Activated T-cell treated with anti-CD3 and anti-CD28 coated beads, Interleukin-2, amount 50 U/mL, for 4 hours (primary cell): ENCODE data around the gene KIF5C. TPM values are rescaled to one million over a fixed set of nuclear protein-coding genes. Genes with fewer than 3 reads are reported as not detected.

Source experiments
- ATAC-seq, 2 donors: fragments of 200-7000 bp; cut with Tn5 transposase; one replicate each; pipeline ENCODE4 v1.10.0; 2021
- DNase-seq: peaks from one replicate; pipeline ENCODE4 v3.0.0-alpha.2; 2020
- H3K27me3 Mint-ChIP-seq: one replicate; pipeline ENCODE4 v1.8.0; 2021; ENCODE audit warnings: low read depth, mixed read lengths
- H3K36me3 Mint-ChIP-seq: one replicate; pipeline ENCODE4 v1.8.0; 2022; ENCODE audit warnings: mixed read lengths; ENCODE audit not compliant: insufficient read depth
- H3K4me1 Mint-ChIP-seq: one replicate; pipeline ENCODE4 v1.8.0; 2021; ENCODE audit warnings: low read depth, mixed read lengths
- H3K4me3 Mint-ChIP-seq: one replicate; pipeline ENCODE4 v1.8.0; 2021; ENCODE audit warnings: mild to moderate bottlenecking, moderate library complexity, mixed read lengths
- H3K9me3 Mint-ChIP-seq: one replicate; pipeline ENCODE4 v1.8.0; 2021; ENCODE audit warnings: mixed read lengths
- total RNA-seq, 3 donors: library from RNA; stranded (reverse); gene quantifications; one replicate each; pipeline ENCODE4 v1.2.1, GENCODE V29; 2021

Gene KIF5C
- total RNA-seq, 3 donors from 2014 or later, result 4.2 to 7.3 (median 5.5) TPM

DNA sequence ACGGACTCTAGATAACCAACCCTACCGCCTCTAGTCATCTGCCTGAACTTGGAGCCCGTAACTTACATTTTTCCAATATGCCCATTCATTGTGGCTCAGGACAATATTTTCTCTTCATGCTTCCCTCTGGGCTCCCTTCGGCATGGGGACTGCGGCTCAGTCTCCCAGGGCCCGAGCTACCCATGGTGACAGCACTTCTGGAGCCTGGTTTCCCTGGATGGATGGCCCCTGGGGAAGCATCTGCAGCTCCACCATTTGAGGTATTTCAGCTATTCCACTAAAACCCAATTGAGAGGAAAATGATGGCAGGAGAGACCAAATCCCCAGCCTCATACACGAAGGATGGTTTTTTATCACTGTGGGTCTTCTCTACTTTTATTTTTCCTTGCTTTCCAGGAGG is 74.3 kb downstream of the KIF5C start:
- Mint-ChIP-seq H3K4me3 (no peak overlapping the region), H3K4me1 (no peaks in the 10 kb centered on the region), H3K9me3 (no peaks in the 10 kb centered on the region), H3K27me3 (no peaks in the 10 kb centered on the region), H3K36me3 (peaks cover 14% of the 10 kb centered on the region)
- DNase-seq (no peak), ATAC-seq (no peak)

GRCh38 chr2:148952621-148953020 is 77.6 kb downstream of the KIF5C start:
- ATAC-seq (no peak), DNase-seq (no peak)
- Mint-ChIP-seq H3K36me3 (peaks cover 8% of the 10 kb centered on the region), H3K4me3 (no peak overlapping the region), H3K4me1 (peaks cover 2% of the 10 kb centered on the region), H3K27me3 (no peaks in the 10 kb centered on the region), H3K9me3 (no peaks in the 10 kb centered on the region)

GRCh38 chr2:148953426-148953825 is 78.4 kb downstream of the KIF5C start:
- H3K27me3 Mint-ChIP-seq, result no peaks in the 10 kb centered on the region
- H3K36me3 Mint-ChIP-seq, result peaks cover 8% of the 10 kb centered on the region
- no peaks in the 10 kb centered on the region for H3K9me3 Mint-ChIP-seq
- no peak overlapping the region for H3K4me3 Mint-ChIP-seq
- peaks cover 2% of the 10 kb centered on the region for H3K4me1 Mint-ChIP-seq
- ATAC-seq, result no peak
- DNase-seq, result no peak

DNA sequence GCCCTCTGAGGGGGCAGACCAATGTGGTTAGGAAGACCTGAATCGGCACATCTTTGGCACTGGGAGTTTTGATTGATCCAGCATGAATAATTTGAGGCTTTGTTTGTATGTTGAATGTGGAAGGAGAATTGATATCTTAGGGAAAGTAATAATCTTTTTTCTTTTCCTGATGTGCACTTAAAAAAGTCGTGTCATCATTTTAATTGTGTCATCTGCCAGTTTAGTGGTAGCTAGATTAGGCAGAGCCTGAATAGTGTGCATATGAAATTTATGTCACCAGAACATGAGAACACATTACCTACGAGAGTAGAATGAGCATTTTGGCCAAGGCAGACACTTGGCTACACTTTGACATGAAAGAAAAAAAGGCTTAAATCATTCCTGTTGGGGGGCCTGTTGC is 79.5 kb downstream of the KIF5C start:
- no peaks in the 10 kb centered on the region for H3K9me3 Mint-ChIP-seq
- peaks cover 8% of the 10 kb centered on the region for H3K36me3 Mint-ChIP-seq
- no peak overlapping the region for H3K4me3 Mint-ChIP-seq
- H3K27me3 Mint-ChIP-seq, result no peaks in the 10 kb centered on the region
- ATAC-seq, result no peak
- H3K4me1 Mint-ChIP-seq, result peaks cover 2% of the 10 kb centered on the region
- no peak for DNase-seq

- ATAC-seq (no peak), DNase-seq (no peak)
- Mint-ChIP-seq H3K36me3 (peaks cover 3% of the 10 kb centered on the region), H3K4me1 (peaks cover 2% of the 10 kb centered on the region), H3K9me3 (no peaks in the 10 kb centered on the region), H3K27me3 (no peaks in the 10 kb centered on the region), H3K4me3 (no peak overlapping the region)
Measured at GRCh38 chr2:148955798-148956197, 80.8 kb downstream of the KIF5C start.

DNA sequence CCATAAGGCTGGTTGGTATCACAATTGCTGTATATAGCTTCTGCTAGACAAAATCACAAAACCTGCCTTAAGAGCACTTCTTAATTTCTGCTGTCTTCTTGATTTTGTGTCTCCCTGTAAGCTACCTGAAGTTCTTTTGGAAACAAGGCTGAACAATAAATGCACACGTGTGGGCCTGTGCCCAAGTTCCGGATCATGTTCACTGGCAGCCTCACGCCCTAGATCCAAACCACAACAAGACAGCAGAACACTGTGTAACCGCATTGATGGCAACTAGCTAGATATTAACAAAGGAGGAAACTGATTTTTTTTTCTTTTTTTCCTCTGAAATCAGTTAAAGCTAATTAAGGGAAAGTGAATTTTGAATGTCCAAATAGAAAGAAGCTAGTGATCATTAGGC is 82.0 kb downstream of the KIF5C start:
- no peak for ATAC-seq
- DNase-seq, result no peak
- Mint-ChIP-seq H3K9me3 (no peaks in the 10 kb centered on the region), H3K4me1 (peaks cover 2% of the 10 kb centered on the region), H3K36me3 (peaks cover 2% of the 10 kb centered on the region), H3K27me3 (no peaks in the 10 kb centered on the region), H3K4me3 (no peak overlapping the region)

DNA sequence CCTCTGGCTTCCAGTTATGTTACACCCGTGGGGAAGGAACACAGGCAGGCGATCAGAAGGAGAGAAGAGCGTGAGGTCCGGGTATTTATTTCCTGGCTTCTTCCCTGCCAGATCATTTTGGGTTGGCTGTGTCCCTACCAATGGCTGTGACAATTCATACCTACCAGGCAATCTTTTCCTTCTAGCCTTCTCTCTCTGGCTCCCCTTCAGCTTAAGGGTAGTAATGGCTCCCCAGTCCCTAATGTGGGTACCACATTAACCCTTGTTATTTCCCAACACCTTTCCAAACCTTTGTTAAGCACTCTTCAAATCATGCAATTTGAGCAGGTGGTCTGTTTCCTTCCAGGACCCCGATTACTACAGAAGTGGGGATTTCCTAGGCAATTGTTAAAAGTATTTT is 84.7 kb downstream of the KIF5C start:
- no peaks in the 10 kb centered on the region for H3K9me3 Mint-ChIP-seq
- H3K27me3 Mint-ChIP-seq, result no peaks in the 10 kb centered on the region
- H3K4me1 Mint-ChIP-seq, result peaks cover 2% of the 10 kb centered on the region
- ATAC-seq (no peak), DNase-seq (no peak)
- peaks cover 4% of the 10 kb centered on the region for H3K36me3 Mint-ChIP-seq
- no peak overlapping the region for H3K4me3 Mint-ChIP-seq

GRCh38 chr2:148960483-148960882 is 85.5 kb downstream of the KIF5C start:
- no peaks in the 10 kb centered on the region for H3K27me3 Mint-ChIP-seq
- ATAC-seq (no peak), DNase-seq (no peak)
- peaks cover 2% of the 10 kb centered on the region for H3K4me1 Mint-ChIP-seq
- no peak overlapping the region for H3K4me3 Mint-ChIP-seq
- peaks cover 4% of the 10 kb centered on the region for H3K36me3 Mint-ChIP-seq
- no peaks in the 10 kb centered on the region for H3K9me3 Mint-ChIP-seq

GRCh38 chr2:148963461-148963860 is 88.4 kb downstream of the KIF5C start:
- H3K27me3 Mint-ChIP-seq, result no peaks in the 10 kb centered on the region
- ATAC-seq (no peak), DNase-seq (no peak)
- peaks cover 6% of the 10 kb centered on the region for H3K36me3 Mint-ChIP-seq
- no peaks in the 10 kb centered on the region for H3K9me3 Mint-ChIP-seq
- no peak overlapping the region for H3K4me3 Mint-ChIP-seq
- H3K4me1 Mint-ChIP-seq, result no peaks in the 10 kb centered on the region

DNA sequence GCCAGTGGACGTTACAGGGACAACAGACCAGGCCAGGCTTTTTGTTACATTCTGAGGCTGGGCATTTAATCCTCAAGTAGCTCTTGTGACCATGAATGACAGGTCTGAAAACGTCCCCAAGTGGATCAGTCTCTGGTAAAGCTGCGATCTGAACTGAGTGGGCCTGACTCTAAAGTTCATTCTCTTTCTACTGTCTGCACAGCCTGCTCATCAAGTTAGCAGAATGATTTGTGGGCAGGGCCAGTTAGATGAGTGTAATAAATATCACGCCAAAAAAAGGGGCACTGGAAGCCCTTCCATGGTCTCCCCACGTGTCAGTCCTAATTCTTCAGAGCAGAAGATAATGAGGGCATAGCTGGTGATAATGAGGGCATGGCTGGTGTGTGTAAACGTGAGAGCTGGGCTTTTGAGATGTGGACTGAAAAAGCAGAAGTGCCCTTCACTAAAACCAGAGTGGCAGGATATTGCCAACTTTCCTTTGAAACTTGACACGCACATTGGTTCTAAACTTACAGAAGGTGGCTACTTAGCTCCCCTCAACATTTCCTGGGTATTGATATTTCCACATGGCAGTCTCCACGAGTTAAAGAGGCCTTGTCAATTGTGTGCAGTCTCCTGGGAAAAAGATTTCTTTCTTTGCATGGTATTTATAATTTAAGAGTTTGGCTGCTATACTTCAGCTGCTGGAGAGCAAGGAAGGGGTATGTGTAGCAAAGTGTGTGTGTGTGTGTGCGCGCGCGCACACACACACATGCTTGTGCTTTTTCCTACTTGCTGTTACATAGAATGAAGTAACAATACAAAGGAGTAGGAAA is 90.8 kb downstream of the KIF5C start:
- Mint-ChIP-seq H3K4me1 (peaks cover under 1% of the 10 kb centered on the region), H3K9me3 (no peaks in the 10 kb centered on the region), H3K36me3 (peaks cover 6% of the 10 kb centered on the region), H3K4me3 (no peak overlapping the region), H3K27me3 (no peaks in the 10 kb centered on the region)
- ATAC-seq (no peak), DNase-seq (no peak)

DNA sequence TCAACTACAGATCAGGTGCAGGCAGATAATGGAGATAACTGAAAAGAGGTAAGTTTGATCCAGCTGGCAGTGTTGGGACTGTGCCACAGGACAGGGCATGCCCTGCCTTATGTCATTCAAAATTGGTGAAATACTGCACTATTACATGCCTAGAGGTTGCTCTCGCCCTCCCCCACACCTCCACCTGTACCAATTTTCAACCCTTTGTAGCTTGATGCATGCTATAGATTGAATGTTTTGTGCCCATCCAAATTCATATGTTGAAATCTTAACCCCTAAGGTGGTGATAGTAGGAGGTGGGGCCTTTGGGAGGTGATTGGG is 91.4 kb downstream of the KIF5C start:
- peaks cover 6% of the 10 kb centered on the region for H3K36me3 Mint-ChIP-seq
- H3K9me3 Mint-ChIP-seq, result no peaks in the 10 kb centered on the region
- H3K27me3 Mint-ChIP-seq, result no peaks in the 10 kb centered on the region
- H3K4me1 Mint-ChIP-seq, result peaks cover 5% of the 10 kb centered on the region
- no peak overlapping the region for H3K4me3 Mint-ChIP-seq
- DNase-seq (no peak), ATAC-seq (no peak)

DNA sequence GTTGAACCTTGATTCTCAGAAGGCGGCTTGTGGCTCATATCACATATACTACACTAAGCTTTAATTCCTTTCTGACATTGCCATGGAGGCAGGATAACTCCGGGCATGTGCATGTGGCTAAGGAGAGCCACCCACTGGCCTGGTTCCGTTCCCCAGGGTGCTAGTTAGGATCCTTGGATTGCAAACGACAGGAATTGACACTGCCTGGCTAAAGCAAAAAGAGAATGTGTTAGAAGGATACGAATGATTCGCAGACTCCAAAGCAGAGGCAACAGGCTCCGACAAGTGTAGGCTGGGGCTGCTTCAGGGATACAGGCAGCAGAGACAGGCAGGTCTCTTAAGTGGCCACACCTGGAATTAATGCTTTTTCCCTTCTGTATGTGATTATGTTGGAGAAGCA is 92.0 kb downstream of the KIF5C start:
- H3K4me1 Mint-ChIP-seq, result peaks cover 8% of the 10 kb centered on the region
- no peaks in the 10 kb centered on the region for H3K9me3 Mint-ChIP-seq

DNA sequence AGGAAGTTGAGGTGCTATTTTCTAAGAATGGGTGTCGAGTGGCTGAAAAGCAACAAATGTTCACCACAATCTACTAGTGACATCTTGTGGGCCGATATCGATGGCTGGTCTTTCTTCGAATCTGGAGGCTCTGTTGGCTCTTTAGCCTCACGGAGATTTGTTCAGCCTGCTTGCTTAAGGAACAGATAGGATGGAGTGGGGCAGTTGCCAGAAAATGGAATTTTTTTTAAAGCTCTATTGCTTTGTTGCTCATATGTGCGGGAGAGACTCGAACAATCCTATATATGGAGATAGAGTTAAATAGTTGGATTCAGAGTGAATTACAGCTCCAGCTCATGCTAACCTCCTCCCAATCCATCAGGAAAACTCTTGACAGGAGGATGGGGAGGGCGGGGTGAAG is 92.6 kb downstream of the KIF5C start:
- no peaks in the 10 kb centered on the region for H3K27me3 Mint-ChIP-seq
- peaks cover 4% of the 10 kb centered on the region for H3K36me3 Mint-ChIP-seq
- H3K4me3 Mint-ChIP-seq, result no peak overlapping the region
- H3K4me1 Mint-ChIP-seq, result peaks cover 8% of the 10 kb centered on the region
- DNase-seq (no peak), ATAC-seq (no peak)
- H3K9me3 Mint-ChIP-seq, result no peaks in the 10 kb centered on the region

More for the DNA sequence above, 92.0 kb downstream of the KIF5C start:
- ATAC-seq, result no peak
- DNase-seq, result no peak
- H3K27me3 Mint-ChIP-seq, result no peaks in the 10 kb centered on the region
- peaks cover 4% of the 10 kb centered on the region for H3K36me3 Mint-ChIP-seq
- no peak overlapping the region for H3K4me3 Mint-ChIP-seq

- no peaks in the 10 kb centered on the region for H3K9me3 Mint-ChIP-seq
- no peak for DNase-seq
- no peaks in the 10 kb centered on the region for H3K27me3 Mint-ChIP-seq
- H3K36me3 Mint-ChIP-seq, result peaks cover 7% of the 10 kb centered on the region
- ATAC-seq, result no peak
- H3K4me1 Mint-ChIP-seq, result peaks cover 8% of the 10 kb centered on the region
- no peak overlapping the region for H3K4me3 Mint-ChIP-seq
Measured at GRCh38 chr2:148968301-148968700, 93.3 kb downstream of the KIF5C start.

DNA sequence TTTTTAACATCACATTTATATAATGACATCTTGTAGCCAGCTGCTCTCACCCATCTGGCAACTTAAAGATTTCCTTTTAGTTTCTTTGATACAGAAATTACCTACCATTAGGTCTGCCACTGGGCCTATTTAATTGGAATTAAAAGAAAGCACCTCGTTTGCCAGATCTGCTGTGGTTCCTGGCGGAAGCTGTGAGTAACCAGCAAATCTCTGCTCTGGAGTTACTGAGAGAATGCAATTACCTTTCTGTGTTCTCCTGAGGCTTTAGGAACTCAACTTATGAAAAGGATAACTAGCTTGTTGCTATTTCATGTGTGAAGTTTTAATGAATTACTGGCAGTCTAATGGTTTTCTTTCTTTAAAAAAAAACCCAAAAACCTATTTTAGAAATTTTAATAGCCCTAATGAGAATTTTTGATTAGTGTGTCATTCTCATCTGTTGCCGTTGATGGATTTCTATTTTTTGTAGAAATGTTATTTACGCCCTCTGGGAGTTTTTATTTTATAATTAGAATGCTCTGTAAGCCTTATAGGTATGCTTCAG is 93.8 kb downstream of the KIF5C start:
- Mint-ChIP-seq H3K9me3 (no peaks in the 10 kb centered on the region), H3K36me3 (peaks cover 9% of the 10 kb centered on the region), H3K4me1 (peaks cover 8% of the 10 kb centered on the region), H3K27me3 (no peaks in the 10 kb centered on the region), H3K4me3 (no peak overlapping the region)
- DNase-seq (no peak), ATAC-seq (no peak)
